GM21526 (cell line): ENCODE results near the gene ACKR2.

Experiments
- ATAC-seq: cut with Tn5 transposase; IDR thresholded peaks from one replicate; pipeline ENCODE4 v1.9.1; 2021; ENCODE audit warnings: moderate library complexity; ENCODE audit not compliant: unreplicated experiment, low FRiP score

The ACKR2 gene, protein sequence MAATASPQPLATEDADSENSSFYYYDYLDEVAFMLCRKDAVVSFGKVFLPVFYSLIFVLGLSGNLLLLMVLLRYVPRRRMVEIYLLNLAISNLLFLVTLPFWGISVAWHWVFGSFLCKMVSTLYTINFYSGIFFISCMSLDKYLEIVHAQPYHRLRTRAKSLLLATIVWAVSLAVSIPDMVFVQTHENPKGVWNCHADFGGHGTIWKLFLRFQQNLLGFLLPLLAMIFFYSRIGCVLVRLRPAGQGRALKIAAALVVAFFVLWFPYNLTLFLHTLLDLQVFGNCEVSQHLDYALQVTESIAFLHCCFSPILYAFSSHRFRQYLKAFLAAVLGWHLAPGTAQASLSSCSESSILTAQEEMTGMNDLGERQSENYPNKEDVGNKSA

DNA sequence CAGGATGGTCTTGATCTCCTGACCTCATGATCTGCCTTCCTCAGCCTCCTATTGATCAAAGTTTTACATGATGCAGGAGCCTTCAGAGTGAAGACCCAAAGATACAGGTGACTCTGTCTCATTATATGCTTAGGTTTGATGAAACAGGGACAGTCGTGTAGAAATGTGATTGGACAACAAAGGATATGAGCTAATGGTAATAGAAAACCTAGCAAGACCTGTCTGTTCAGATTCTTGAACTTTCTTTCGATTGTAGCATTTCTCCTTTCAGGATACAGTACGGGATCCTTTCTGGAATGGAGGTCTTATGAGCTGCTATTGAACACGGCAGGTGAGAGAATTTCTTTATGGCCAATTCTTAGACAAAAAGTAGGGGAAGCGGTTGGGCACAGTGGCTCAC, at the start of gene ACKR2:
TSS of gene ACKR2 (plus strand) at position 244 of the 400 bp plus-strand sequence. CDS start 55,058 bp downstream, outside the sequence.
- ATAC-seq = no peak

DNA sequence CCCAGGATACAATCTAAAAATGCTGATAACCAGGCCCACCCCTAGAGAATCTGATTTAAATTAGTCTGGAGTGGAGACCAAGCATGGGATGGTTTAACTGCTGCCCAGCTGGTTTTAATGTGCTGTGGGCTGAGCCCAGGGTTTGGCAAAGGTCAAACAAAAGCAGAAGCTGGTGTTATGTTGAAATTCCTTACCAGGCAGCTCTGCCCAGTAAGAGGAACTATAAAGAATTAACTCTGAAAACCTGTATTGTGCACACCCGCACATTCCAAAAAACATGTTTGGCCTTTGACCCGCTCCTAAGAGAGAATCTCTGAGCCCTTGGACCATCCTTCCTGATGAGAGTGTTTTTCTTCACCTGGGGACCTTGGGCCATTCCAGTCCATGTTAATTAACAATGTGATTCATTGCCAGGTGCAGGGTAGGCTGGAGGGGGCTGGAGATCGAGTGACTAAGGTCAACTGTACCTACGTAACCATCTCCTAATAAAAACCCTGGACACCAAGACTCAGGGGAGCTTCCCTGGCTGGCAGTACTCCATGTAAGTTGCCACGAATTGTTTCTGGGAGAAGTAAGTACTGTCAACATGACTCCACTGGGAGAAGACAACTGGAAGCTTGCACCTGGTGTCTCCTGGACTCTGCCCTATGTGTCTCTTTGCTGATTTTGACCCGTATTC, 47.1 kb upstream of the ACKR2 start:
- ATAC-seq = no peak

DNA sequence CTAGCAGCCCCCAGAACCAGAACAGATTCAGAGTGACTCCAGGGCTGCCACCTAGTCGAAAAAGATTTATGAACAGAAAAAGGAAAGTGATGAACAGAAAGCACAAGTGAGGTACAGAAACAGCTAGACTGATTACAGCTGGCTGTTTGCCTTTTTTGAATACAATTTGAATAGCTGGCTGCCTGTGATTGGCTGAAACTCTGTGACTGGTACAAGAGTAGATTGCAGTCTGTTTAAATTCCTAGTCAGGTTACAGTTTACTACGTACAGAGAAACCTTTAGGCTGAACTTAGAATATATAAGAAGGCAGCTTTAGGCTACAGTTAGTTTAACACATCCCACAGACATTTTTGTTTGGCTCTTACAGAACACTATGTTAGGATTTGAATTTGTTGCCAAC, 46.2 kb upstream of the ACKR2 start:
- ATAC-seq = no peak

DNA sequence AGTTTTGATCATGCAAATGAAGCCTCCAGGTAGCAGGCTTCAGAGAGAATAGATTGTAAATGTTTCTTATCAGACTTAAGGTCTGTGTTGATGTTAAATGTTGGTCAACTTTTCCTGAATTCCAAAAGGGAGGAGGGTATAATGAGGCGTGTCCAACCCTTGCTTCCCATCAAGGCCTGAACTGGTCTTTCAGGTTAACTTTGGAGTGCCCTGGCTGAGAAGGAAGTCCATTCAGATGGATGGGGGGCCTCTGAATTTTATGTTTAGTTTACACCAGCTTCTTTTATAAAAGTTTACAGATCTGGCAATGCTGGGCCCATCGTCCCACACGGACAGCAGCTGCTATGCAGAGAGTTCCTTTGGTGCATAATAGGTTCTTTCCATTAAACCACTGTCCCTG, 45.1 kb upstream of the ACKR2 start:
- ATAC-seq = no peak

DNA sequence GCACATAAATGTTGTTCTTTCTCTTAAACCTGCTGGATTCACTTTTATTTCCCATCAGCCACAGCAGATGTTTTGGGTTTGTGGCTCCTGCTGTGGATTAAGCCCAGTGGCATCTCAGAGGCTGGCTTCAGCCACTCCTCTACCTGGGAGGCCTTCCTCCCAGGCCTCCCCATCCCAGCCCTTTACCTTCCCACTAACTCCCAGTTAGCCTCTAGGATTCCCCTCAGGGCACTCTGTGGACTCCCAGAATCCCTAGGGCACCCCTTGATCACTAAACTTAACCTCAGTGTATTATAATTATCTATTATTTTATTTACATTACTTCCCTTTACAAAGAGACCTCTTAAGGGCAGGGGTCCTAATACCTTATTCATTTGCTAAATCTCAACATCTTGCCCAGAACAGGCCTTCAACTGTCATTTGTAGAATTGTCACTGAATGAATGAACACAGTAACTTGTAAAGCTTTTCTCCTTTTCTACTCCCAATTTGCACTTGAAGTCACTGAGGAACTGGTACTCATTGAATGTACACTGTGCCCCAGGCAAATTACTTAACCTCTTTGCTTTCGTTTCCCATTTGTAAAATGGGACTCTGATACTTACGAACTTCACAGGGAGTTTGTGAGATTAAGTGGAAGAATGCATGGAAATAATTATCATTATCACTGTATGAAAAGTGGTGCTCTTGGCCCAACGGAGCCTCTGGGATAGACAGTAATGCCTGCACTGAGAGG, 44.5 kb upstream of the ACKR2 start:
- no peak for ATAC-seq

DNA sequence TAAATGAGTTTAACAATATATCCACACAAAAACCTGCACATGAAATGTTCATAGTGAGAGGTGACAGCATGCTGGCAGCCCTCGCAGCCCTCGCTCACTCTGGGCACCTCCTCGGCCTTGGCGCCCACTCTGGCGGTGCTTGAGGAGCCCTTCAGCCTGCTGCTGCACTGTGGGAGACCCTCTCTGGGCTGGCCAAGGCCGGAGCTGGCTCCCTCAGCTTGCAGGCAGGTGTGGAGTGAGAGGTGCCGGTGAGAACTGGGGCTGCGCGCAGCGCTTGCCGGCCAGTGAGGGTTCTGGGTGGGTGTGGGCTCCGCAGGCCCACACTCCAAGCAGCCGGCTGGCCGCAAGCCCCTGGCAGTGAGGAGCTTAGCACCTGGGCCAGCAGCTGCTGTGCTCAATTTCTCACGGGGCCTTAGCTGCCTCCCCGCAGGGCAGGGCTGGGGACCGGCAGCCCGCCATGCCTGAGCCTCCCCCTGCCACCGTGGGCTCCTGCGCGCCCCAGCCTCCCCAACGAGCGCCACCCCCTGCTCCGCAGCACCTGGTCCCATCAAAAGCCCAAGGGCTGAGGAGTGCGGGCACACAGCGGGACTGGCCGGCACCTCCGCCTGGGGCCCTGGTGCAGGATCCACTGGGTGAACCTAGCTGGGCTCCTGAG, 39.6 kb upstream of the ACKR2 start:
- ATAC-seq = no peak

DNA sequence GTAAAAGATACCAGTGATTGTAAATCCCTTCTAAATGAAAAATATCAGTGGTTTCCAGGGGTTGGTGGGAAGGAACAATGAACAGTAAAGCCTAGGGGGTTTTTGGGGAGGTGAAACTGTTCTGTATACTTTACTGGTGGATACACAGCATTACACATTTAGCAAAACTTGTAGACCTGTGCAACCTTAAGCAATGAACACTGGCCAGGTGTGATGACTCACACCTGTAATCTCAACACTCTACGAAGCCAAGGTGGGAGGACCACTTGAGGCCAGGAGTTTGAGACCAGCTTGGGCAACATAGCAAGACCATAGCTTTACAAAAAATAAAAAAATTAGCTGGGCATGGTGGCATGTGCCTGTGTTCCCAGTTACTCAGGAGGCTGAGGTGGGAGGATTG, 38.0 kb upstream of the ACKR2 start:
- no peak for ATAC-seq

DNA sequence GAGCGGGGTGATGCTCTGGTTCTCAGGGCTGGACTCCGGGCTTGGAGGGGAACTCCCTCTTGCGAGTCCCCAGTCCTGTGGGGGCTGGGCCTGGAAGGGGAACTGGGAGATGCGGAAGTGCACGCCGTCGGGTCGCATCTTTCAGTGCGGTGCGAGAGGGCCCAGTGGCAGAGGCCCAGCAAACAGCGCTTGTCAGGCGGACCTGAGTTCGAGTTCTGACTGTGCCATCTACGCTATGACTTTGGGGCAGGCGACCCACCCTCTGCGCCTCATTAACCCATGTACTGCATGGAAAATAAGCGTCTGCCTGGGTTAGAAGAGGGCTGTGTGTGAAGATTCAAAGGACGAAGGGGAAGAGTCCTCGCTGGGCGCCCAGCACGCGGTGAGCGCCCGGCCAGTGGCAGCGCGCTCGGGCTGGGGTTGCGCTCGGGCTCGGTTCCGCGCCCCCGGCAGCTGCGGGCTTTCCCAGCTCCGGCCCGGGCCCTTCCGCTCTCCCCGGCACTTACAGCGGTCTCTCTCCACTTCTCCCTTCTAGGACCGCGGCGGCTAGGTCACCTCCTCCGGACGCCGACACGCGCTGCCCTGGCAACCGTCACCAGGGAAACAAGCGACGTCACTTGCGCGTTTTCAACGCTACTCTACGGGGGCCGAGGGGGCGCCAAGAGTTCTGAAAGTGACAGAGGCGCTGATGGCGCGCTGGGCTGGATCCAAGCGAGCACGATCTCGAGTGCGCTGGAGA, 36.4 kb upstream of the ACKR2 start, which contains the start of gene CCDC13:
TSS of gene CCDC13 (minus strand) at position 584 of the 739 bp plus-strand sequence. CDS start 14,908 bp downstream, outside the sequence.
- peak; percentile 98 for ATAC-seq

DNA sequence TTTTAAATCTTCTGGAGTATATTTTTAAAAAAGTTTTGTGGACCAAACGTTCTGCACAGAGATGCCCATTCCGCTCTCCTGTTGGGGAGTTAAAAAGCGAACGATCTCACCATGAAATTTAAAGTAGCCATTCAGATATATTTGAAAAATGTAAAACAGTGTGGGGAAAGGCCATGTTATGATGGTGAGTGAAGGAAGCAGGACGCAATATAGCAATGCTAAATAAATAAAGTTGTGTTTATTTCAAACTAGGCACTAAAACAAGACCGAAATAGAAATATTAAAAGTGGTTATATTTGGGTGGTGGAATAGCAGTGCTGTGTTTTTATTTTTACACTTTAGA, 35.9 kb upstream of the ACKR2 start:
- ATAC-seq = no peak

DNA sequence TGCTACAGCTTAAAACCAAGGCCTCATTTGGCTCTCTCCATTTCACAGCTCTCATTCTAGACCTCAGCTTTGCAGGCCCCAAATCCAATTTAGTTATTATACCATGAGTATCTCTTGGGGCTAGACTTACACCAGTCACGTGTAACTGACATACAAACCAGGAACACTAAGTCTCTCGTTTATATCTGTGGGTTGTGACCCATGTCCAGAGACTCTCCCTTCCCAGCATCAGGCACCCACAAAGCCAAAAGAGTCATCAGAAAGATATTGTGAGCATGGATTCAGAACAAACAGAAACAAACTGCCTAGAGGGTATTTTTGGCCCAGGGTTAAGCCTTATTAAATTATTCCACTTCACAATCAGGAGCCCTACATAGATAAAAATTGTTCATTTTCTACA, 30.6 kb upstream of the ACKR2 start:
- no peak for ATAC-seq

DNA sequence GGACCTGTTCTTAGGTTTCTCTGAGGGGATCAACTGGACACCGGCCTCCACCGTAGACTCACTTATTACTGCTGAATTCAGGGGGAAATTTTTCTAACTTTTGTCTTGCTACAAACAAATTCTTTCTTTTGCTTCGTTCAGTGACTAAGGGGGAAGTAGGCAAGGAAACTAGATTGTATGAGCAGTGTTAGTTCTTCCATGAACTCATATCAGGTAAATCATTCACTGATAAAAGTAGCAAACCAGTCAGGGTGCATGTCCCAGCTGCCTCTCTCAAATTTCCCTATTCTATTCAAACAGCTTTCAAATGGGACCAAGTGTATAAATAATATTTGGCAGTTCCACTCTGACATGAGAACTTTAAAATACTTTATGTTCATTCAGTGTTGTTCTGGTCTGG, 28.8 kb upstream of the ACKR2 start:
- ATAC-seq = no peak

DNA sequence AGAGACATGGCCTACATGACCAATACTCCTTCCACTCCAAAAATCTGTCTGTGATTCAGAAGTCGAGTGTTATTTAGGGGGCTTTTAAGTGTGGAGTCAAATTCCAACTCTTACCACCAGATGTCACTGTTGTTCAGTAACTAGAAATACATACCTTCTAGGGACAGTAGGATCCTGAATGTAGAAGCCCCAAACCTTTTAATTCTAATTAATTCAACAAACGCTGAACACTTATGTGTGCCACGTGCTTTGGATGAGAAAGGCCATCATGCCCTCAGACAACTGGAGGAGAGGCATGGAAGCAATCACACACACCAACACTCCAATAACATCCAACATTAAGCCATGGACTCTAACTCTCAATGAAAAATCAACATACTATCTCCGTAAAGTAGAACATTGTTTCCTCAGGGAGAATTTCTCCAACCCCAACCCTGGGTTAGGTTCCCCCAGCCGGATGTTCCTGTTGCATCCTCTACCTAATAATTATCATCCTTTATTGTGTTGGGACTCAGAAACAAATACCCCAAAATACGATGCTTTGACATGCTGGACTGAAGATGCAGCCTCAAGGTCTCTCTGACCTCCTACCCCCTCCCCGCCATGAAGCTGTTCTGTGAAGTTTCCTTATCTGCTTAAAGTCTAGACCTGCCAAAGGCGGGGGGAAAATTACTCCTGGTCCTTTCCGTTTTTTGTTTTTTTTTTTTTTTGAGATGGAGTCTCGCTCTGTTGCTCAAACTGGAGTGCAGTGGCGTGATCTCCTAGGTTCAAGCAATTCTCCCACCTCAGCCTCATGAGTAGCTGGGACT, 28.1 kb upstream of the ACKR2 start:
- ATAC-seq = no peak

DNA sequence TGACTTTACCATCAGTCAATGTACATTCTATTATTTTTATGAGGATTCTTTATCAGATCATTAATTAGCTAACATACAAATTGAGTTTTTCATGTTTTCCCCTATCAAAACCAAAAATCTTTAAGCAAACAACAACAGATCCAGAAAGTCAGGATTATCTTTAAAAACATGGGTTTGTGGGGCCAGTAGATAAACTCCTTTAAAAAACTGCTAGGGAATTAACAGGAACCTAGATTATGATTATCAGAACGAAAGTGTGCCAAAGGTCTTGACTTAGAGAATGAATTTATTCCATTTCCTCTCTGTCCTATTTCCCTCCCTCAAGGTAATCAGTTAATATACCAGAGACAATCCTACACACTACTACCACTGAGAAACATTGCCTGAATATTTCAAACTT, 23.0 kb upstream of the ACKR2 start:
- no peak for ATAC-seq

DNA sequence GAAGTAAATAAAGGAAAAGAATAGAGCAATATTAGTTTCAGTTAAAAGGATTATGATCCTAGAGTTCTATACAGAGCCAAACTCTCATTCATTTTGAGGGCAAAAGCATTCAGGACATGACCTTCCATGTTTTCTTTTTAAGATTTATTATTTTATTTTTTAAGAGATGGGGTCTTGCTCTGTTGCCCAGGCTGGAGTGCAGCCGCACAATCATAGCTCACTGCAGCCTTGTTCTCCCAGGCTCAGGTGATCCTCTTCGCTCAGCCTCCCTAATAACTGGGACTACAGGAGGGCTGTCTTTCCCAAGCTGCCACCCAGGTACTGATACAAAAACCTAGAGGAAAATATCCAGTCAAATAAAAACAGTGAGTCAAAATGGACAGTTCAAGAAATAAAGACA, 22.6 kb upstream of the ACKR2 start:
- no peak for ATAC-seq

DNA sequence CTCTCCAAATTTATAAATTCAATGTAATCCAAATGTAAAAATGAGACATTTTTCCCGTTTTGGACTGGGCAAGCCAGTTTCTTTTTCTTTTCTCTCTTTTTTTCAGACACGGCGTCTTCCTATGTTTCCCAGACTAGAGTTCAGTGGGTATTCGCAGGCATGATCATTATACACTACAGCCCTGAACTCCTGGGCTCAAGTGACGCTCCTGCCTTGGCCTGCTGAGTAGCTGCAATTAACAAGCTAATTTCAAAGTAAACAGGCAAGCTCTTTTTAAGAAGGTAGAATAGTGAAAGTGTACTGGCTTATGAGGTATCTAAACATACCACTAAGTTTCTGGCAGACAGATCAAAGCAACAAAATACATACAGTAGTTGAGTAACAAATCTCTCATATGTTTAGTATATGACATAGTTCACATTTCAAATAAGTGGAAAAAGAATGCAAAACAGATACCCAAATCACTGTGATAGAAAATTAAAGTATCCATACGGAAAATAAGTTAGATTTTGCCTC, 18.5 kb upstream of the ACKR2 start:
- ATAC-seq = no peak

DNA sequence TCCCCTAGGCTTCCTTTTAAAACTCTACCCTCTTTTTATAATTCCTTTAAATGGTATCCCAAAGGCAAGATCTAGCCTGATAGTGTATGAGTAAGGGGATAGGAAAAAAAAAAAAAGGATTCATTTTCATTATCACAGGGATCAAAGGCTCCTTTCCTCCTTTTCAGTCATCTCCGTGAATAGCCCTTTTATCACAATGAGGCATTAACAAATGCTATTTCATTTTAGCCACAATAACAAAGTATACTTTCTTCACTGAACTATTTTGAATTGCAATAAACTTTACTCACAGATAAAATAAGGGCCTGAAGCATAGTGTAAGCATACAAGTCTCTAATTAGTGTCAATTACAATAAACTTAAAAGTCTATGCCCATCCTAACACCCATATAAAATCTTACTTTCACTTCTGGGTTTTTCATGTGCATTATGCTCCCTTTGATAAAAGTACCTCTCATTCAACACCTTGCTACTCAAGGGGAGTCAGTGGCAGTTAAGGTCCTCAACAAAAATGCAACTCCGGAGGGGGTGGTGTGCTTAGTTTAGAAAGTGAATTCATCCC, 13.5 kb upstream of the ACKR2 start:
- no peak for ATAC-seq

DNA sequence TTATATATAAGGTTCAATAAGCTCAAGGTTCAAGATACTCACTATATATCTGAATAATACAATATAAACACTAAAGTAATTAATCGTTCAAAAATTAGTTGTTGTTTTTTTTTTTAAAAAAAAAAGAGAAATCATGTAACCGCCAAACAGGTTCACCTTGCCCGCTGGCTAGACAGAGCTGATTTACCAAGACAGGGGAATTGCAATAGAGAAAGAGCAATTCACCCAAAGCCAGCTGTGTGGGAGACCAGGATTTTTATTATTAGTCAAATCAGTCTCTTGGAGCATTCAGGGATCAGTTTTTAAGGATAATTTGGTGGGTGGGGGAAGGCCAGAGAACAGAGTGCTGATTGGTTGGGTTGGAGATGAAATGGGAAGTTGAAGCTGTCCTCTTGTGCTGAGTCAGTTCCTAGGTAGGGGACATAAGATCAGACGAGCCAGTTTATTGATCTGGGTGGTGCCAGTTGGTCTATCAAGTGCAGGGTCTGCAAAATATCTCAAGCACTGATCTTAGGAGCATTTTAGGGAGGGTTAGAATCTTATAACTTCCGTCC, 12.8 kb upstream of the ACKR2 start:
- ATAC-seq = no peak

DNA sequence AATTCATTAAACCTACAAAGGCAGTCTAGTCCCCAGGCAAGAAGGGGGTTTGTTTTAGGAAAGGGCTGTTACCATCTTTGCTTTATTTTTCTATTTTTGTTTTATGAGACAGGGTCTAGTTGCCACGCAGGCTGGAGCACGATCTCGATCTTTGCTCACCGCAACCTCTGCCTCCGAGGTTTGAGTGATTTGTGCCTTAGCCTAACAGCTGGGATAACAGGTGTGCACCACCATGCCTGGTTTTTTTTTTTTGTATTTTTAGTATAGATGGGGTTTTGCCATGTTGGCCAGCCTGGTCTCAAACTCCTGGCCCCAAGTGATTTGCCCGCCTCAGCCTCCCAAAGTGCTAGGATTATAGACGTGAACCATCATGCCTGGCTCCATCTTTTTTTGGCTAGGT, 9.9 kb upstream of the ACKR2 start:
- no peak for ATAC-seq

DNA sequence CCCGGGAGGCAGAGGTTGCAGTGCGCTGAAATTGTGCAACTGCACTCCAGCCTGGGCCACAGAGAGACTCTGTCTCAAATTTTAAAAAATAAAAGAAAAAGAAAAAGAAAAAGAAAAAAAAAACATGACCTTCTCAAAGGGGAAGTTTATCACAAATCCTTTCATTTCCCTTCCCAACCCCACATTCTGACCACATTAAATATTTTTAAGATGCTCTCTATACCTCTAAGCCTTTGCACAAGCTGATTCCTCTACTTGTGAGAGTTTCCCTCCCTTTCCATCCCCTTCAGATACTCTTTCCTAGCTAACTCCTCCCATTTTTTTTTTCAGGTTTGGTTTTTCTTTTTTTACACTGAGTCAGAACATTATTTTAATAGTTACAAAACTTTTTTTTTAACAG, 9.0 kb upstream of the ACKR2 start:
- no peak for ATAC-seq
